Esophagus squamous epithelium (tissue), 5 donors: Measurements from ENCODE around the gene CPSF3. TPM values are rescaled to one million over a fixed set of nuclear protein-coding genes. Genes with fewer than 3 reads are reported as not detected.

Source experiments
- DNase-seq: peaks from one replicate; lab custom pipeline; 2025; lab: John Stamatoyannopoulos, UW
- H3K27ac ChIP-seq, 4 donors: fragments of 200-600 bp; sonication (generic); one replicate each; pipeline ENCODE4 v1.5.1; 2016 to 2019; ENCODE audit warnings: mild to moderate bottlenecking in 1 of 4
- H3K27me3 ChIP-seq, 4 donors: fragments of 200-600 bp; sonication (generic); 1 replicate in 3 of 4; 2 replicates in 1 of 4; pipeline versions ENCODE4 v1.5.1 to v1.6.0; 2017 to 2021; ENCODE audit warnings: antibody characterized with exemption in 1 of 4
- H3K36me3 ChIP-seq, 3 donors: fragments of 200-600 bp; sonication (generic); one replicate each; pipeline ENCODE4 v1.5.1; 2016 to 2019
- H3K4me1 ChIP-seq, 3 donors: fragments of 200-600 bp; sonication (generic); one replicate each; pipeline ENCODE4 v1.5.1; 2017 to 2019
- H3K4me3 ChIP-seq, 4 donors: fragments of 200-600 bp; sonication (generic); 1 replicate in 3 of 4; 2 replicates in 1 of 4; pipeline ENCODE4 v1.5.1; 2016 to 2019; ENCODE audit warnings: mild to moderate bottlenecking in 2 of 4, moderate library complexity in 1 of 4
- H3K9me3 ChIP-seq, 3 donors: fragments of 200-600 bp; sonication (generic); one replicate each; pipeline ENCODE4 v1.5.1; 2016 to 2019
- POLR2A ChIP-seq, 4 donors: fragments of 450-650 bp; IDR thresholded peaks; one replicate each; pipeline ENCODE4 v1.6.1; 2017; ENCODE audit warnings: antibody characterized with exemption in 4 of 4, mild to moderate bottlenecking in 4 of 4, moderate library complexity in 3 of 4
- WGBS, 2 donors: methylation state at CpG; one replicate each; pipeline ENCODE4 v1.1.5; 2018; 5-methylcytosine and 5-hydroxymethylcytosine counted together
- intact Hi-C: fragments of 100-400 bp; cut with DNase I; formaldehyde crosslinking; loops from one replicate; pipeline ENCODE4 v1.15.0; 2022
- total RNA-seq, 4 donors: library from RNA; depleted of rRNA; stranded (reverse); fragments of >200 nt; gene quantifications; one replicate each; pipeline ENCODE4 v1.1.0, GENCODE V29; 2016
- TF ChIP-seq, protein P1 (sequence below), 6 experiments: fragments of 450-650 bp in 4 of 6; fragments of 200-600 bp in 2 of 6; sonication (generic) in 2 of 6; IDR thresholded peaks; one replicate each; pipeline ENCODE4 v1.5.1; 2016 to 2019; ENCODE audit warnings: antibody characterized with exemption in 6 of 6, mild to moderate bottlenecking in 4 of 6, moderate library complexity in 4 of 6
- donor health status: DM: yes; HTN: yes; CAD: no.

The CPSF3 gene
- total RNA-seq, 4 donors from 2014 or later, result 20.4 to 27.9 (median 24.0) TPM

GRCh38 chr2:9390151-9390850, 33.2 kb upstream of the CPSF3 start:
- Histone ChIP-seq H3K4me1 (peaks cover 0 to 32% (median 15%) of the 10 kb centered on the region in 3 donors), H3K4me3 (no peak overlapping the region), H3K36me3 (peaks cover 0 to 66% (median 0%) of the 10 kb centered on the region in 3 donors), H3K27me3 (no peaks in the 10 kb centered on the region), H3K27ac (no peak overlapping the region), H3K9me3 (no peaks in the 10 kb centered on the region)
- 94 to 100% methylated on average over 2 to 6 of the region's 7 CpGs for WGBS, 2 donors
- no peak for DNase-seq
- no peak for TF ChIP-seq POLR2A (IDR thresholded peaks at IDR 0.05)
- TF ChIP-seq, protein P1, sequence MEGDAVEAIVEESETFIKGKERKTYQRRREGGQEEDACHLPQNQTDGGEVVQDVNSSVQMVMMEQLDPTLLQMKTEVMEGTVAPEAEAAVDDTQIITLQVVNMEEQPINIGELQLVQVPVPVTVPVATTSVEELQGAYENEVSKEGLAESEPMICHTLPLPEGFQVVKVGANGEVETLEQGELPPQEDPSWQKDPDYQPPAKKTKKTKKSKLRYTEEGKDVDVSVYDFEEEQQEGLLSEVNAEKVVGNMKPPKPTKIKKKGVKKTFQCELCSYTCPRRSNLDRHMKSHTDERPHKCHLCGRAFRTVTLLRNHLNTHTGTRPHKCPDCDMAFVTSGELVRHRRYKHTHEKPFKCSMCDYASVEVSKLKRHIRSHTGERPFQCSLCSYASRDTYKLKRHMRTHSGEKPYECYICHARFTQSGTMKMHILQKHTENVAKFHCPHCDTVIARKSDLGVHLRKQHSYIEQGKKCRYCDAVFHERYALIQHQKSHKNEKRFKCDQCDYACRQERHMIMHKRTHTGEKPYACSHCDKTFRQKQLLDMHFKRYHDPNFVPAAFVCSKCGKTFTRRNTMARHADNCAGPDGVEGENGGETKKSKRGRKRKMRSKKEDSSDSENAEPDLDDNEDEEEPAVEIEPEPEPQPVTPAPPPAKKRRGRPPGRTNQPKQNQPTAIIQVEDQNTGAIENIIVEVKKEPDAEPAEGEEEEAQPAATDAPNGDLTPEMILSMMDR (IDR thresholded peaks at IDR 0.05), result no peak
- intact Hi-C loops, result no loop called here

DNA sequence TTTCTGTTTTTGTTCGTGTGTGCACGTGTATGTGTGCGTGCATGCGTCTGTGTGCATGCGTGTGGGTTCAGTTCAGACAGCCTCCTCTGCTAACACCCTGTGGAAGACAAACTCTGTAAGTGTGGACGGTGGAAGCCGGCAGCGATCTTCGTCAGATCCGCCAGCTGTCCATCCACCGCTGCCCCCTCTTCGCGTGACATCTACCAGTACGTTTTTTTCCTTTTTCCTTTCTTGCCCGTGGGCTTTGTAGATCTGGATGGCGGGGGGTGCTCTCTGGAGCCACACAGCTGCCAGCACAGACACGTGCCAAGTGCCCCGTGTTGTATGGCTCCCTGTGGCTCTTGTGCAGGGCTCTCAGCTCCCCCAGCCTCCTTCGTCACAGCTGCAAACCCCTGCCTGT, 32.5 kb upstream of the CPSF3 start:
- DNase-seq, result no peak
- intact Hi-C loops, result no loop called here
- TF ChIP-seq POLR2A (IDR thresholded peaks at IDR 0.05), result no peak
- Histone ChIP-seq H3K27ac (no peak overlapping the region), H3K4me1 (peaks cover 0 to 30% (median 14%) of the 10 kb centered on the region in 3 donors), H3K4me3 (no peak overlapping the region), H3K36me3 (peaks cover 0 to 64% (median 0%) of the 10 kb centered on the region in 3 donors), H3K27me3 (no peaks in the 10 kb centered on the region), H3K9me3 (no peaks in the 10 kb centered on the region)
- WGBS, 2 donors, result 90 to 95% methylated on average over 19 of the region's 19 CpGs

DNA sequence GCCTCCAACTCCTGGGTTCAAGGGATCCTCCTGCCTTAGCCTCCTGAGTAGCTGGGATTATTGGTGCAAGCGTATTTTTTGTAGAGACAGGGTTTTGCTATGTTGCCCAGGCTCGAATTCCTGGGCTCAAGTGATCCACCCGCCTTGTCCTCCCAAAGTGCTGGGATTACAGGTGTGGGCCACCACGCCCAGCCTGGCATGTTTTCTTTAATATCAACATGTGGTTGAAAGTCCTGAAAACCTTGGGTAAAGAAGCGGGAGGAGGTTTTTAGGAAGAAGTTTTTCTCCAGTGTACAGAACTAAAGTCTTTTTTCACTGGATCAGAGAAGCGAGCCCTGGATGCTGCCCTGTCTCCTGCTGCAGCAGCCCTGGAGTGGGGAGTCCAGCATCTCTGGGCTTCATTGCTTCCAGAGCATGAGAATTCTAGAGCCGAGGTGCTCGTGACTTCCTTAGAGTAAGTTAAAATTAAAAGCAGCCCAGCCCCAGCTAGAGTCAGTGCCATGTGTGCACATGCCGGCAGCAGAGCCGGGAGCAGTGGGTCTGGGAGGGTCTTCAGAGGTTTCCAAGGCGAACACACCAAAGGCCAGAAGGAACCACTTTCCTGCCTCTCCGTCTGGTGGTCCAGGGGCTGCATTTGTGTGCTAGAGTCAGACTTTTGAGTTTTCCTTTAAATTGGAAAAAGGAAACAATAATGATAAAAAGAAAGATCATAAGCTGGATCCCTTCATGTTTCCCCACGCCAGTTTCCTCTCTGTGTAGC, 31.3 kb upstream of the CPSF3 start:
- TF ChIP-seq POLR2A (IDR thresholded peaks at IDR 0.05), result no peak
- TF ChIP-seq, protein P1 (IDR thresholded peaks at IDR 0.05), result no peak
- Histone ChIP-seq H3K4me3 (no peak overlapping the region), H3K4me1 (peaks cover 0 to 19% (median 7%) of the 10 kb centered on the region in 3 donors), H3K9me3 (no peaks in the 10 kb centered on the region), H3K27ac (peak overlapping the region in 2 of 4 donors; percentile 58 to 69), H3K36me3 (peaks cover 0 to 71% (median 0%) of the 10 kb centered on the region in 3 donors), H3K27me3 (no peaks in the 10 kb centered on the region)
- 79 to 81% methylated on average over 7 to 10 of the region's 13 CpGs for WGBS, 2 donors
- no peak for DNase-seq
- intact Hi-C loops, result no loop called here

DNA sequence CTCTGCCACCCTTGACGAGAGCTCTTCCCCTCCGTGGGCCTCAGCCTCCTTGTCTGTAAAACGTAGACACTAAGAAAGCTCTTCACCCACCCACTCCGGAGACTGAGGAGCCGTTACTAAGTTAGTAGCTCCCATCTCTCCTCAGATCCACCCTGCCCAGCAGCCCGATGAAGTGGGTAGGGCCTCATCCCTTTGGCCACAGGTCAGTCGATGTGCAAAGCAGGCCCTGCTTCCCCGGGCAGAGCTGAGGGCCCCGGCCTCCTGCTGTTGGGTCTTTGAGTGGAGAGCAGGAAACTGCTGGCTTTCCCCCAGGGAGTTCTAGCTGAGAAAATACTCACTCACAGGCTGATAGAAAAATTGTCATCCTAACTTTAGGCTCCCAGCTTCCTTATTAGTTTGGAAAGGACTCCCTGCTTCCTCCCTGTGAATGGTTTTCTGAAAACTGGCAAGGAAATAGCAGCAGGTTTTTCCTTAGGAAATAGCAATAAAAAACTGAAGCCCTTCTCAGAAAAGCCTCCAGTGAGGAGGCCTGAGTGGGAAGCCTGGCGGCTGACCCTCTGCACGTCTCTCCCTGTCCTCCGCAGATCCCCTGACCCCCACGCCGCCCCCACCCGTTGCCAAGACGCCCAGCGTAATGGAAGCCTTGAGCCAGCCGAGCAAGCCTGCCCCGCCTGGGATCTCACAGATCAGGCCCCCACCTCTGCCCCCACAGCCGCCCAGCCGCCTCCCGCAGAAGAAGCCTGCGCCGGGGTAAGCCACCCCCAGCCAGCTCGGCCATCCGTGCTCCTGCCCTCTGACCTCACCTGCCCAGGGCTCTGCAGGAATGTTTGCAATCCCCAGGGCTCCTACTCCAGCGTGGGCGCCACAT, 30.3 kb upstream of the CPSF3 start:
- H3K4me1 ChIP-seq, result peaks cover 0 to 15% (median 4%) of the 10 kb centered on the region in 3 donors
- H3K4me3 ChIP-seq, result no peak overlapping the region
- TF ChIP-seq, protein P1 (IDR thresholded peaks at IDR 0.05), result no peak
- no peak for TF ChIP-seq POLR2A (IDR thresholded peaks at IDR 0.05)
- intact Hi-C loops, result no loop called here
- H3K27me3 ChIP-seq, result no peaks in the 10 kb centered on the region
- H3K36me3 ChIP-seq, result peaks cover 0 to 63% (median 0%) of the 10 kb centered on the region in 3 donors
- no peak for DNase-seq
- peak overlapping the region; percentile 6 to 78 (median 64) for H3K27ac ChIP-seq
- WGBS, 2 donors, result 63 to 75% methylated on average over 4 to 17 of the region's 28 CpGs
- H3K9me3 ChIP-seq, result no peaks in the 10 kb centered on the region

GRCh38 chr2:9394816-9395215, 28.6 kb upstream of the CPSF3 start:
- Histone ChIP-seq H3K4me3 (no peak overlapping the region), H3K9me3 (no peaks in the 10 kb centered on the region), H3K27me3 (no peaks in the 10 kb centered on the region), H3K36me3 (peaks cover 0 to 46% (median 0%) of the 10 kb centered on the region in 3 donors), H3K27ac (no peak overlapping the region), H3K4me1 (peaks cover 0 to 29% (median 9%) of the 10 kb centered on the region in 3 donors)
- intact Hi-C loops, result no loop called here
- 95 to 100% methylated on average over 1 to 9 of the region's 15 CpGs for WGBS, 2 donors
- TF ChIP-seq POLR2A (IDR thresholded peaks at IDR 0.05), result no peak
- TF ChIP-seq, protein P1 (IDR thresholded peaks at IDR 0.05), result no peak
- DNase-seq, result no peak
